Endothelial cell of umbilical vein (primary cell): ENCODE data around the gene NRXN3. TPM values are rescaled to one million over a fixed set of nuclear protein-coding genes. Genes with fewer than 3 reads are reported as not detected.

Source experiments
- BruUV-seq: library from RNA; stranded (reverse); fragments of 400-500 nt; replicated peaks from 2 replicates; lab custom pipeline; 2021; lab: Mats Ljungman, UMichigan
- CTCF ChIA-PET: fragments of 300-600, 350-600 bp; sonication (Branson Sonifier 250); formaldehyde crosslinking; loops from one replicate; lab custom pipeline; 2021; ENCODE audit warnings: antibody characterized with exemption, inconsistent platforms; lab: Charles Lee
- POLR2A ChIA-PET: fragments of 300-600, 350-600 bp; sonication (Branson Sonifier 250); formaldehyde crosslinking; loops from one replicate; lab custom pipeline; 2021; ENCODE audit warnings: antibody characterized with exemption, inconsistent platforms; lab: Charles Lee
- DNase-seq: peaks from one replicate; pipeline ENCODE4 v3.0.0-alpha.2; 2011; ENCODE audit warnings: low read depth, low spot score
- FAIRE-seq: peaks from 2 replicates; lab custom pipeline; 2011; peaks lifted over from hg19 to GRCh38; lab: Jason Lieb, UNC
- H2AFZ ChIP-seq: 2 replicates; pipeline ENCODE4 v1.6.0; 2012; ENCODE audit warnings: low read depth, low read length, control low read depth, inconsistent platforms
- H3K27ac ChIP-seq: 2 replicates; pipeline ENCODE4 v1.5.1; 2011; ENCODE audit warnings: low read depth, mild to moderate bottlenecking, control low read depth, low read length, moderate library complexity; ENCODE audit not compliant: insufficient read depth
- H3K27me3 ChIP-seq, 2 experiments: 2 replicates each; pipeline versions ENCODE4 v1.6.0 to v1.6.1; 2011; ENCODE audit warnings: low read length in 2 of 2, mixed read lengths in 1 of 2; ENCODE audit not compliant: control insufficient read depth in 2 of 2, insufficient read depth in 2 of 2
- H3K36me3 ChIP-seq, 2 experiments: 2 replicates in 1 of 2; 3 replicates in 1 of 2; pipeline ENCODE4 v1.5.1; 2011; ENCODE audit warnings: low read length in 2 of 2, mild to moderate bottlenecking in 1 of 2, moderate library complexity in 1 of 2; ENCODE audit not compliant: control insufficient read depth in 2 of 2, insufficient read depth in 2 of 2; ENCODE audit errors: extremely low read depth in 1 of 2
- H3K4me1 ChIP-seq: 3 replicates; pipeline ENCODE4 v1.5.1; 2011; ENCODE audit warnings: mild to moderate bottlenecking, low read length; ENCODE audit not compliant: control insufficient read depth, insufficient read depth; ENCODE audit errors: extremely low read depth
- H3K4me2 ChIP-seq: 2 replicates; pipeline ENCODE4 v1.6.1; 2011; ENCODE audit warnings: low read length, control low read depth, mixed read lengths; ENCODE audit not compliant: insufficient read depth
- H3K4me3 ChIP-seq, 3 experiments: fragments of 200-600 bp in 1 of 3; sonication (generic), shearing (Covaris generic) in 1 of 3; replicated peaks in 1 of 3; 2 replicates each; pipeline ENCODE4 v1.5.1; 2011 to 2016; ENCODE audit warnings: control low read depth in 3 of 3, low read length in 3 of 3, mild to moderate bottlenecking in 2 of 3, inconsistent platforms in 1 of 3, low read depth in 1 of 3, moderate library complexity in 1 of 3; ENCODE audit not compliant: insufficient read depth in 1 of 3
- H3K79me2 ChIP-seq: 2 replicates; pipeline ENCODE4 v1.6.0; 2012; ENCODE audit warnings: low read length, inconsistent platforms; ENCODE audit not compliant: control insufficient read depth, insufficient read depth
- H3K9ac ChIP-seq: replicated peaks from 2 replicates; pipeline ENCODE3; 2011; ENCODE audit warnings: low read length, control low read depth; ENCODE audit not compliant: insufficient read depth; ENCODE audit errors: extremely low read depth
- H3K9me1 ChIP-seq: replicated peaks from 3 replicates; pipeline ENCODE4 v1.6.0; 2011; ENCODE audit warnings: mild to moderate bottlenecking, low read length; ENCODE audit not compliant: control insufficient read depth, insufficient read depth; ENCODE audit errors: extremely low read depth
- H3K9me3 ChIP-seq: replicated peaks from 2 replicates; pipeline ENCODE4 v1.5.1; 2012; ENCODE audit warnings: low read length, inconsistent platforms; ENCODE audit not compliant: control insufficient read depth, insufficient read depth
- H4K20me1 ChIP-seq: replicated peaks from 2 replicates; pipeline ENCODE3; 2011; ENCODE audit warnings: mild to moderate bottlenecking, low read length; ENCODE audit not compliant: control insufficient read depth, insufficient read depth; ENCODE audit errors: extremely low read depth
- EZH2 ChIP-seq: IDR thresholded peaks from 2 replicates; pipeline ENCODE4 v1.6.1; 2012; ENCODE audit warnings: borderline replicate concordance, low read depth, mild to moderate bottlenecking, moderate library complexity, low read length, inconsistent platforms; ENCODE audit not compliant: severe bottlenecking
- FOS ChIP-seq: IDR thresholded peaks from 2 replicates; pipeline ENCODE4 v1.6.1; 2011; ENCODE audit warnings: mild to moderate bottlenecking, low read length, moderate library complexity, borderline replicate concordance; ENCODE audit not compliant: insufficient read depth
- GATA2 ChIP-seq: IDR thresholded peaks from 2 replicates; pipeline ENCODE4 v1.7.0; 2011; ENCODE audit warnings: low read depth, mild to moderate bottlenecking, moderate library complexity, mixed read lengths, low read length; ENCODE audit not compliant: insufficient read length, insufficient read depth
- JUN ChIP-seq: IDR thresholded peaks from 2 replicates; pipeline ENCODE4 v1.6.1; 2011; ENCODE audit warnings: borderline replicate concordance, low read depth; ENCODE audit not compliant: insufficient read length, insufficient read depth
- MYC ChIP-seq: IDR thresholded peaks from one replicate; pipeline ENCODE4 v1.6.1; 2011; ENCODE audit warnings: mild to moderate bottlenecking, low read depth, low read length
- POLR2A ChIP-seq: IDR thresholded peaks from 2 replicates; pipeline ENCODE4 v1.6.1; 2012; ENCODE audit warnings: low read depth, mild to moderate bottlenecking, control low read depth, low read length
- POLR2AphosphoS5 ChIP-seq: IDR thresholded peaks from 2 replicates; pipeline ENCODE4 v1.6.1; 2012; ENCODE audit warnings: low read depth, mild to moderate bottlenecking, control low read depth, low read length, moderate library complexity; ENCODE audit not compliant: insufficient read depth
- dilution Hi-C: fragments of 300-500 bp; cut with MboI; formaldehyde crosslinking; loops from one replicate; pipeline ENCODE4 v1.15.0; 2019; ENCODE audit warnings: low sequenced_read_pairs; ENCODE audit not compliant: extremely low pct_ligation_motif_present
- intact Hi-C: fragments of 100-400 bp; cut with micrococcal nuclease; formaldehyde crosslinking; loops from one replicate; pipeline ENCODE4 v1.10.0; 2022
- polyA plus RNA-seq, 4 experiments: library from polyadenylated mRNA; depleted of rRNA in 3 of 4; stranded (reverse) in 3 of 4; unstranded in 1 of 4; fragments of >200 nt; gene quantifications; 2 replicates each; pipeline versions ENCODE4 v1.2.1 to v1.2.3, GENCODE V29; 2011 to 2012; ENCODE audit warnings: missing spikeins in 1 of 4
- total RNA-seq: library from RNA; stranded (reverse); gene quantifications from 2 replicates; pipeline ENCODE4 v1.2.3, GENCODE V29; 2021
- TF ChIP-seq, protein P1 (sequence below), 2 donors: IDR thresholded peaks; 1 replicate in 1 of 2; 2 replicates in 1 of 2; pipeline ENCODE4 v1.5.1; 2011; ENCODE audit warnings: low read length in 2 of 2, mild to moderate bottlenecking in 2 of 2, moderate library complexity in 2 of 2, control low read depth in 1 of 2, inconsistent platforms in 1 of 2, low read depth in 1 of 2; ENCODE audit not compliant: insufficient read depth in 1 of 2; ENCODE audit errors: extremely low read depth in 1 of 2
- TF ChIP-seq, protein P2 (sequence below): IDR thresholded peaks from 2 replicates; pipeline ENCODE4 v1.6.1; 2011; ENCODE audit not compliant: insufficient read depth, insufficient read length

NRXN3 gene
- total and polyA plus RNA-seq, 2 donors (not counting 3 experiments of a cell fraction or from before 2014, with no cell fraction given) = 0.72 to 4.2 TPM

DNA sequence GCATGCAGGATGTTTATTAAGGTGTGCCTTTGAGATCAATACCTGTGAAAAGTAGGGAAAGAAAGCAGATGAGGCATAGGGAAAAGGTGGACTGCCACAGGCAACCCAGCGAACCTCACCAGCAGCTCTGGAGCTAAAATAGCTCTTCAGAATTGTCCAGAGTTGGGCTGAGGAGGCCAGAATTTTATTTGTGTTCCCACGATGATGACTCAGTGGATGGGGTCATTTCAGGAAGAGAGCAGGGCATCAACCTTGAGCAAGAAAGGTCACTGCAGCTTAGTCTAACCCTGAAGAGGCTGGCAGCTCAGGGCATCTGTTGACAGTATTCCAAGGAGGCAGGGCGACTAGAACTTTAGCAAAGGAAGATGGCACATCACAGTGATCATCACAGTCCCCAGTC, 1345.0 kb downstream of the NRXN3 start:
- Histone ChIP-seq H3K9me3 (no peaks in the 10 kb centered on the region), H3K79me2 (no peaks in the 10 kb centered on the region), H3K4me2 (no peak overlapping the region), H3K27me3 (no peaks in the 10 kb centered on the region), H2AFZ (no peak overlapping the region), H3K4me3 (no peak overlapping the region), H3K9me1 (no peaks in the 10 kb centered on the region), H3K9ac (no peak overlapping the region), H3K36me3 (no peaks in the 10 kb centered on the region), H4K20me1 (no peaks in the 10 kb centered on the region), H3K4me1 (no peaks in the 10 kb centered on the region), H3K27ac (no peak overlapping the region)
- POLR2A ChIA-PET = no interaction called here
- CTCF ChIA-PET = no interaction called here
- no peak for FAIRE-seq
- DNase-seq = no peak
- dilution Hi-C loops (no loop called here), intact Hi-C loops (no loop called here)
- TF ChIP-seq, protein P1, sequence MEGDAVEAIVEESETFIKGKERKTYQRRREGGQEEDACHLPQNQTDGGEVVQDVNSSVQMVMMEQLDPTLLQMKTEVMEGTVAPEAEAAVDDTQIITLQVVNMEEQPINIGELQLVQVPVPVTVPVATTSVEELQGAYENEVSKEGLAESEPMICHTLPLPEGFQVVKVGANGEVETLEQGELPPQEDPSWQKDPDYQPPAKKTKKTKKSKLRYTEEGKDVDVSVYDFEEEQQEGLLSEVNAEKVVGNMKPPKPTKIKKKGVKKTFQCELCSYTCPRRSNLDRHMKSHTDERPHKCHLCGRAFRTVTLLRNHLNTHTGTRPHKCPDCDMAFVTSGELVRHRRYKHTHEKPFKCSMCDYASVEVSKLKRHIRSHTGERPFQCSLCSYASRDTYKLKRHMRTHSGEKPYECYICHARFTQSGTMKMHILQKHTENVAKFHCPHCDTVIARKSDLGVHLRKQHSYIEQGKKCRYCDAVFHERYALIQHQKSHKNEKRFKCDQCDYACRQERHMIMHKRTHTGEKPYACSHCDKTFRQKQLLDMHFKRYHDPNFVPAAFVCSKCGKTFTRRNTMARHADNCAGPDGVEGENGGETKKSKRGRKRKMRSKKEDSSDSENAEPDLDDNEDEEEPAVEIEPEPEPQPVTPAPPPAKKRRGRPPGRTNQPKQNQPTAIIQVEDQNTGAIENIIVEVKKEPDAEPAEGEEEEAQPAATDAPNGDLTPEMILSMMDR (IDR thresholded peaks at IDR 0.05; ENCODE audit: extremely low read depth in 1 of 2, insufficient read depth in 1 of 2, low read depth in 1 of 2, low read length in 2 of 2) = no peak
- TF ChIP-seq EZH2 (no peak), GATA2 (no peak), POLR2AphosphoS5 (no peak), JUN (no peak), MYC (no peak), FOS (no peak), POLR2A (no peak)
- TF ChIP-seq, protein P2, sequence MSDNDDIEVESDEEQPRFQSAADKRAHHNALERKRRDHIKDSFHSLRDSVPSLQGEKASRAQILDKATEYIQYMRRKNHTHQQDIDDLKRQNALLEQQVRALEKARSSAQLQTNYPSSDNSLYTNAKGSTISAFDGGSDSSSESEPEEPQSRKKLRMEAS = no peak
- BruUV-seq = no TSS peak
